ENCODE data around the gene DLL3.

The DLL3 gene

DNA sequence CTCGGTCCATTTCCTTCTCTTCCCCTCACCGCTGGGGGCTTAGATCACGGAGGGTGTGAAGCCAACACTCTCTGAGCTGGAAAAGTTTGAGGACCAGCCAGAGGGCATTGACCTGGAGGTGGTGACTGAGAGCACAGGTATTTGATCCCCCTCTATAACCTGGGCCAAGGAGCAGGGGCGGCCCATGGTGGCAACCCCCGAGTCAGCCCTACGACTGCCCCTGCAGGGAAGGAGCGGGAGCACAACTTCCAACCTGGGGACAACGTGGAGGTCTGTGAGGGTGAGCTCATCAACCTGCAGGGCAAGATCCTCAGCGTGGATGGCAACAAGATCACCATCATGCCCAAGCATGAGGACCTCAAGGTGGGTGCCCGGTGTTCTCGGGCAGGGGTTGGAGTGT, 29.7 kb upstream of the DLL3 start:
- 100% methylated on average over 7 of the region's 11 CpGs for WGBS (ENCODE audit: insufficient coverage)
- Histone ChIP-seq H3K4me3 (ENCODE audit: control insufficient read depth in 1 of 7, extremely low read depth in 1 of 7, insufficient read depth in 4 of 7, low read depth in 2 of 7, low read length in 6 of 7) (no peak overlapping the region), H3K36me3 (ENCODE audit: control insufficient read depth in 4 of 4, insufficient read depth in 4 of 4, low read length in 3 of 4) (peaks cover 22 to 94% (median 81%) of the 10 kb centered on the region in 4 experiments), H3K9me3 (ENCODE audit: control extremely low read depth in 1 of 5, control insufficient read depth in 4 of 5, insufficient read depth in 2 of 5, low read depth in 1 of 5, low read length in 4 of 5) (no peaks in the 10 kb centered on the region), H3K27ac (ENCODE audit: insufficient read depth in 1 of 2, low read depth in 1 of 2, low read length in 2 of 2, poor library complexity in 1 of 2, severe bottlenecking in 2 of 2) (no peak overlapping the region), H3K4me1 (ENCODE audit: control extremely low read depth in 1 of 4, control insufficient read depth in 4 of 4, insufficient read depth in 4 of 4, low read length in 3 of 4) (no peaks in the 10 kb centered on the region), H3K27me3 (replicated peaks in 2 of 5; ENCODE audit: control insufficient read depth in 4 of 5, insufficient read depth in 5 of 5, low read length in 4 of 5) (no peaks in the 10 kb centered on the region)
- POLR2A ChIA-PET = no interaction called here
- CTCF ChIA-PET = interaction anchor here (1.1 to 1.4 kb wide), 4 partner anchors 24 to 71 kb away, joined by 3 to 4 read pairs (median 3); partner anchors contain the start of genes EID2 and SUPT5H
- DNase-seq = no peak

DNA sequence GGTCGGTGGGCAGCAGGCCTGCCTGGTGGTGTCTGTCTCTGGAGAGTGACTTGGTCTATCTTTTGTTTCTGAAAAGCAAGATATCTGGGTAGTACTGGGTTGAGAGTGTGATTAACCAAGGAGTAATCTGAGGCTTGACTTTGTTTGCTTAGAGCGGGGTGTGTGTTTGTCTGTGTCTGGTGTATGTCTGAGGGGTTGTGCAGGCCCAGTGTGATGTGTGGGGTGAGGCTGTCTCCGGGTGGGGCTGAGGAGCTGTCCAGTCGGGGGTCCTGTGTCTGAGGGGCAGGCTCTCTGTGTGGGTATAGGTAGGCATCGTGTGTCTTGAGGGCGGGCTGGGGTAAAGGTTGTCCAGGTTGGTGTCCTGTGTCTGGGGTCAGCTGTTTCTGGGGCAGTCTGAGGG, 29.2 kb upstream of the DLL3 start:
- Histone ChIP-seq H3K27ac (ENCODE audit: insufficient read depth in 1 of 2, low read depth in 1 of 2, low read length in 2 of 2, poor library complexity in 1 of 2, severe bottlenecking in 2 of 2) (no peak overlapping the region), H3K4me1 (ENCODE audit: control extremely low read depth in 1 of 4, control insufficient read depth in 4 of 4, insufficient read depth in 4 of 4, low read length in 3 of 4) (no peaks in the 10 kb centered on the region), H3K27me3 (replicated peaks in 2 of 5; ENCODE audit: control insufficient read depth in 4 of 5, insufficient read depth in 5 of 5, low read length in 4 of 5) (no peaks in the 10 kb centered on the region), H3K4me3 (ENCODE audit: control insufficient read depth in 1 of 7, extremely low read depth in 1 of 7, insufficient read depth in 4 of 7, low read depth in 2 of 7, low read length in 6 of 7) (no peak overlapping the region), H3K36me3 (ENCODE audit: control insufficient read depth in 4 of 4, insufficient read depth in 4 of 4, low read length in 3 of 4) (peaks cover 24 to 96% (median 82%) of the 10 kb centered on the region in 4 experiments), H3K9me3 (ENCODE audit: control extremely low read depth in 1 of 5, control insufficient read depth in 4 of 5, insufficient read depth in 2 of 5, low read depth in 1 of 5, low read length in 4 of 5) (no peaks in the 10 kb centered on the region)
- DNase-seq = no peak
- ChIA-PET POLR2A (no interaction called here), CTCF (interaction anchor here (1.1 to 1.4 kb wide), 3 partner anchors 24 to 70 kb away, joined by 3 to 4 read pairs (median 3); partner anchors contain the start of genes EID2 and SUPT5H)
- WGBS (ENCODE audit: insufficient coverage) = 93% methylated on average over 3 of the region's 6 CpGs

GRCh38 chr19:39470724-39471339, 27.9 kb upstream of the DLL3 start:
- no peaks in the 10 kb centered on the region for H3K27me3 ChIP-seq (replicated peaks in 2 of 5; ENCODE audit: control insufficient read depth in 4 of 5, insufficient read depth in 5 of 5, low read length in 4 of 5)
- 99% methylated on average over 6 of the region's 7 CpGs for WGBS (ENCODE audit: insufficient coverage)
- H3K4me3 ChIP-seq (ENCODE audit: control insufficient read depth in 1 of 7, extremely low read depth in 1 of 7, insufficient read depth in 4 of 7, low read depth in 2 of 7, low read length in 6 of 7) = no peak overlapping the region
- no peak overlapping the region for H3K27ac ChIP-seq (ENCODE audit: insufficient read depth in 1 of 2, low read depth in 1 of 2, low read length in 2 of 2, poor library complexity in 1 of 2, severe bottlenecking in 2 of 2)
- H3K9me3 ChIP-seq (ENCODE audit: control extremely low read depth in 1 of 5, control insufficient read depth in 4 of 5, insufficient read depth in 2 of 5, low read depth in 1 of 5, low read length in 4 of 5) = no peaks in the 10 kb centered on the region
- CTCF ChIA-PET = no interaction called here
- peaks cover 20 to 93% (median 78%) of the 10 kb centered on the region in 4 experiments for H3K36me3 ChIP-seq (ENCODE audit: control insufficient read depth in 4 of 4, insufficient read depth in 4 of 4, low read length in 3 of 4)
- DNase-seq = no peak
- H3K4me1 ChIP-seq (ENCODE audit: control extremely low read depth in 1 of 4, control insufficient read depth in 4 of 4, insufficient read depth in 4 of 4, low read length in 3 of 4) = no peaks in the 10 kb centered on the region
- POLR2A ChIA-PET = interaction anchor here (0.6 kb wide), 1 partner anchor 1832 kb away, joined by 4 read pairs; no protein-coding TSS in a partner anchor

- no peaks in the 10 kb centered on the region for H3K4me1 ChIP-seq (ENCODE audit: control extremely low read depth in 1 of 4, control insufficient read depth in 4 of 4, insufficient read depth in 4 of 4, low read length in 3 of 4)
- H3K27me3 ChIP-seq (replicated peaks in 2 of 5; ENCODE audit: control insufficient read depth in 4 of 5, insufficient read depth in 5 of 5, low read length in 4 of 5) = no peaks in the 10 kb centered on the region
- H3K27ac ChIP-seq (ENCODE audit: insufficient read depth in 1 of 2, low read depth in 1 of 2, low read length in 2 of 2, poor library complexity in 1 of 2, severe bottlenecking in 2 of 2) = no peak overlapping the region
- H3K36me3 ChIP-seq (ENCODE audit: control insufficient read depth in 4 of 4, insufficient read depth in 4 of 4, low read length in 3 of 4) = peaks cover 21 to 94% (median 81%) of the 10 kb centered on the region in 4 experiments
- H3K4me3 ChIP-seq (ENCODE audit: control insufficient read depth in 1 of 7, extremely low read depth in 1 of 7, insufficient read depth in 4 of 7, low read depth in 2 of 7, low read length in 6 of 7) = no peak overlapping the region
- CTCF ChIA-PET = interaction anchor here (1.2 kb wide), 1 partner anchor 61 kb away, joined by 14 read pairs; the partner anchor contains the start of gene EID2B
- H3K9me3 ChIP-seq (ENCODE audit: control extremely low read depth in 1 of 5, control insufficient read depth in 4 of 5, insufficient read depth in 2 of 5, low read depth in 1 of 5, low read length in 4 of 5) = no peaks in the 10 kb centered on the region
- WGBS (ENCODE audit: insufficient coverage) = 90% methylated on average over 6 of the region's 8 CpGs
- POLR2A ChIA-PET = no interaction called here
- no peak for DNase-seq
Observed at GRCh38 chr19:39471756-39472536, 26.8 kb upstream of the DLL3 start.

DNA sequence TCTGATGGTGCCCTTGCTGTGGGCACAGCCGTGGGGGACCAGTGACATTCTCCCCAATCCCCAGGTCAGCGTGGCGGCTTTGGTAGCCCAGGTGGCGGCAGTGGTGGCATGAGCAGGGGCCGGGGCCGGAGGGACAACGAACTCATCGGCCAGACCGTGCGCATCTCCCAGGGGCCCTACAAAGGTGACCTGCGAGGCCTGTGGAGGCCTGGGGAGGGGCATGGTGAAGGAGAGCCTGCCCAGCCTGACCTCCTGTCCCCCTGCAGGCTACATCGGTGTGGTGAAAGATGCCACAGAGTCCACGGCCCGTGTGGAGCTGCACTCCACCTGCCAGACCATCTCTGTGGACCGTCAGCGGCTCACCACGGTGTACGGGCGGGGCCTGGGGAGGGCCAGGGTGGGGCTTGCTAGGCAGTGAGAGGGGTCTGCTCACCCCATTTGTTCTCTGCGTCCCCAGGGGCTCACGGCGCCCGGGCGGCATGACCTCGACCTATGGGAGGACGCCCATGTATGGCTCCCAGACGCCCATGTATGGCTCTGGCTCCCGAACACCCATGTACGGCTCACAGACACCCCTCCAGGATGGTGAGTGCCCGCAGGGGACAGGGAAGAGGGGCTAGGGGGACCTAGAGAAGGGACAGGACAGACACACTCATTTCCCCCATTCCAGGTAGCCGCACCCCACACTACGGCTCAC, 25.9 kb upstream of the DLL3 start:
- 95% methylated on average over 22 of the region's 32 CpGs for WGBS (ENCODE audit: insufficient coverage)
- Histone ChIP-seq H3K9me3 (ENCODE audit: control extremely low read depth in 1 of 5, control insufficient read depth in 4 of 5, insufficient read depth in 2 of 5, low read depth in 1 of 5, low read length in 4 of 5) (no peaks in the 10 kb centered on the region), H3K36me3 (ENCODE audit: control insufficient read depth in 4 of 4, insufficient read depth in 4 of 4, low read length in 3 of 4) (peaks cover 19 to 86% (median 74%) of the 10 kb centered on the region in 4 experiments), H3K27me3 (replicated peaks in 2 of 5; ENCODE audit: control insufficient read depth in 4 of 5, insufficient read depth in 5 of 5, low read length in 4 of 5) (no peaks in the 10 kb centered on the region), H3K4me1 (ENCODE audit: control extremely low read depth in 1 of 4, control insufficient read depth in 4 of 4, insufficient read depth in 4 of 4, low read length in 3 of 4) (no peaks in the 10 kb centered on the region), H3K4me3 (ENCODE audit: control insufficient read depth in 1 of 7, extremely low read depth in 1 of 7, insufficient read depth in 4 of 7, low read depth in 2 of 7, low read length in 6 of 7) (no peak overlapping the region), H3K27ac (ENCODE audit: insufficient read depth in 1 of 2, low read depth in 1 of 2, low read length in 2 of 2, poor library complexity in 1 of 2, severe bottlenecking in 2 of 2) (no peak overlapping the region)
- POLR2A ChIA-PET = no interaction called here
- CTCF ChIA-PET = interaction anchor here (1.2 to 1.5 kb wide), 3 partner anchors 13 to 75 kb away, joined by 3 read pairs; no protein-coding TSS in a partner anchor
- no peak for DNase-seq

- H3K4me1 ChIP-seq (ENCODE audit: control extremely low read depth in 1 of 4, control insufficient read depth in 4 of 4, insufficient read depth in 4 of 4, low read length in 3 of 4) = no peaks in the 10 kb centered on the region
- no peak overlapping the region for H3K27ac ChIP-seq (ENCODE audit: insufficient read depth in 1 of 2, low read depth in 1 of 2, low read length in 2 of 2, poor library complexity in 1 of 2, severe bottlenecking in 2 of 2)
- peaks cover 19 to 80% (median 68%) of the 10 kb centered on the region in 4 experiments for H3K36me3 ChIP-seq (ENCODE audit: control insufficient read depth in 4 of 4, insufficient read depth in 4 of 4, low read length in 3 of 4)
- ChIA-PET POLR2A (interaction anchor here (0.6 to 1.2 kb wide), 2 partner anchors 18 to 59 kb away, joined by 4 to 7 read pairs; partner anchors contain the start of gene EID2B), CTCF (interaction anchor here (1.2 to 5.2 kb wide), 6 partner anchors 10 to 75 kb away, joined by 3 to 46 read pairs (median 4); partner anchors contain the start of gene EID2B)
- no peaks in the 10 kb centered on the region for H3K9me3 ChIP-seq (ENCODE audit: control extremely low read depth in 1 of 5, control insufficient read depth in 4 of 5, insufficient read depth in 2 of 5, low read depth in 1 of 5, low read length in 4 of 5)
- no peak for DNase-seq
- 100% methylated on average over 4 of the region's 11 CpGs for WGBS (ENCODE audit: insufficient coverage)
- H3K27me3 ChIP-seq (replicated peaks in 2 of 5; ENCODE audit: control insufficient read depth in 4 of 5, insufficient read depth in 5 of 5, low read length in 4 of 5) = no peaks in the 10 kb centered on the region
- no peak overlapping the region for H3K4me3 ChIP-seq (ENCODE audit: control insufficient read depth in 1 of 7, extremely low read depth in 1 of 7, insufficient read depth in 4 of 7, low read depth in 2 of 7, low read length in 6 of 7)
Observed at GRCh38 chr19:39473443-39473960, 25.2 kb upstream of the DLL3 start.

All from common myeloid progenitor, CD34-positive (primary cell).